K562 (cell line): Measurements from ENCODE around the gene LCN12. TPM values are rescaled to one million over a fixed set of nuclear protein-coding genes. Genes with fewer than 3 reads are reported as not detected.

Experiments used
- HDAC2 ChIP-seq: fragments of 450-650 bp; IDR thresholded peaks from 2 replicates; pipeline ENCODE4 v1.6.1; 2016; ENCODE audit warnings: mild to moderate bottlenecking
- MEIS2 ChIP-seq: fragments of 450-650 bp; IDR thresholded peaks from 2 replicates; pipeline ENCODE4 v1.6.1; 2014; ENCODE audit warnings: mild to moderate bottlenecking; ENCODE audit not compliant: partially characterized antibody
- RNF2 ChIP-seq: sonication (generic); IDR thresholded peaks from 2 replicates; pipeline ENCODE4 v1.6.1; 2016
- polyA plus RNA-seq, 8 experiments: library from polyadenylated mRNA; depleted of rRNA in 4 of 8; stranded (reverse) in 5 of 8; unstranded in 3 of 8; fragments of >200 nt; fragmentation: Nextera tagmentation in 2 of 8; fragmentation: Illumina TruSeq in 1 of 8; extraction: Ambion mirVana in 2 of 8; extraction: Trizol in 1 of 8; gene quantifications; 2 replicates each; pipeline versions ENCODE4 v1.2.1 to v1.2.3, GENCODE V29; 2011 to 2014; ENCODE audit warnings: inconsistent platforms in 1 of 8, missing spikeins in 1 of 8
- total RNA-seq, 7 experiments: library from RNA; depleted of rRNA in 6 of 7; stranded (reverse); fragments of >200 nt in 6 of 7; fragmentation: Illumina TruSeq in 2 of 7; extraction: Trizol in 2 of 7; gene quantifications; 2 replicates each; pipeline versions ENCODE4 v1.2.1 to v1.2.3, GENCODE V29; 2011 to 2021; ENCODE audit warnings: low replicate concordance in 1 of 7
- TF ChIP-seq, protein P1 (sequence below): sonication (generic); formaldehyde crosslinking; IDR thresholded peaks from 2 replicates; pipeline ENCODE4 v1.8.1; 2023; ENCODE audit warnings: missing genetic modification reagents, mild to moderate bottlenecking, borderline replicate concordance
- TF ChIP-seq, protein P2 (sequence below): sonication (generic); formaldehyde crosslinking; IDR thresholded peaks from 2 replicates; pipeline ENCODE4 v1.8.0; 2022; ENCODE audit warnings: mild to moderate bottlenecking, missing genetic modification reagents
- TF ChIP-seq, protein P3 (sequence below): sonication (generic); formaldehyde crosslinking; IDR thresholded peaks from 2 replicates; pipeline ENCODE4 v1.8.0; 2022; ENCODE audit warnings: mild to moderate bottlenecking, missing genetic modification reagents
- TF ChIP-seq, protein P4 (sequence below): fragments of 250-450 bp; sonication (Bioruptor Pico); IDR thresholded peaks from 2 replicates; pipeline ENCODE4 v1.4.0; 2020; ENCODE audit warnings: mild to moderate bottlenecking
- TF ChIP-seq, protein P5 (sequence below), 2 experiments: fragments of 450-650 bp; formaldehyde crosslinking in 1 of 2; IDR thresholded peaks; 2 replicates each; pipeline versions ENCODE4 v1.4.0 to v1.6.1; 2014 to 2020; ENCODE audit warnings: mild to moderate bottlenecking in 2 of 2, borderline replicate concordance in 1 of 2, low read depth in 1 of 2

The LCN12 gene
- total and polyA plus RNA-seq, 9 of the 15 experiments (the other 6 are each of a cell fraction or from before 2014, with no cell fraction given), result 0.05 TPM; not detected in 8

DNA sequence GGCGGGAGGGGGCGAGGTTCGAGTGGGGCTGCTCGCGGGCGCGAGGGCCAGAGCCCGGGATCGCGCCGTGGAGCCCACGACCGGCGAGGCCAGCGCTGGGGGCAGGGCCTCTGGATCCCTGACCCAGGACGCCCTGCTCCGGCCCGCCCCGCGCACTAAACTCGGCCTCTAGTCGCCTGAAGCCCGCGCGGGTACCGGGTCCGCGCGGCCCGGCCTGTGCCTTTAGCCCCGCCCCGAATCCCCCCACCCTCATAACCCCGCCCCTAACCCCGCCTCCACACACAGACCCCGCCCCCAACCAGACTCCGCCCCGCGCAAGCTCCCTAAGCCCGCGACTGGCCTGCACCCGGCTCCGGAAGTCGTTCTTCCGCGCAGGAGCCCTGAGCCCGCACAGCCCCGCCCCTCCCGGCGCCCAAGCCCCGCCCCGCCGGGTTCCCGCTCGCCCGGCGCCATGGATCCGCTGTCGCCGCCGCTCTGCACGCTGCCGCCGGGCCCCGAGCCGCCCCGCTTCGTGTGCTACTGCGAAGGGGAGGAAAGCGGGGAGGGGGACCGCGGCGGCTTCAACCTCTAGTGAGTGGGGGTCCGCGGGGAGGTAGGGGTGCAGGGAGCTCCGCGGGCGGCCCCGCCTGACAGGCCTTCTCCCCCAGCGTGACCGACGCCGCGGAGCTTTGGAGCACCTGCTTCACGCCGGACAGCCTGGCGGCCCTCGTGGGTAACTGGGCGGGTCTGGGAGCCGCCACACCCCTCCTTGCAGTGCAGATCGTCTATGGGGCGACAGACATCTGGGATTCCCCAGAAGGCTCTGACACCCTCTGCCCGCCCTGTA lies 40.1 kb downstream of the LCN12 start, which contains the start of gene PAXX (continued):
- TF ChIP-seq, protein P1, sequence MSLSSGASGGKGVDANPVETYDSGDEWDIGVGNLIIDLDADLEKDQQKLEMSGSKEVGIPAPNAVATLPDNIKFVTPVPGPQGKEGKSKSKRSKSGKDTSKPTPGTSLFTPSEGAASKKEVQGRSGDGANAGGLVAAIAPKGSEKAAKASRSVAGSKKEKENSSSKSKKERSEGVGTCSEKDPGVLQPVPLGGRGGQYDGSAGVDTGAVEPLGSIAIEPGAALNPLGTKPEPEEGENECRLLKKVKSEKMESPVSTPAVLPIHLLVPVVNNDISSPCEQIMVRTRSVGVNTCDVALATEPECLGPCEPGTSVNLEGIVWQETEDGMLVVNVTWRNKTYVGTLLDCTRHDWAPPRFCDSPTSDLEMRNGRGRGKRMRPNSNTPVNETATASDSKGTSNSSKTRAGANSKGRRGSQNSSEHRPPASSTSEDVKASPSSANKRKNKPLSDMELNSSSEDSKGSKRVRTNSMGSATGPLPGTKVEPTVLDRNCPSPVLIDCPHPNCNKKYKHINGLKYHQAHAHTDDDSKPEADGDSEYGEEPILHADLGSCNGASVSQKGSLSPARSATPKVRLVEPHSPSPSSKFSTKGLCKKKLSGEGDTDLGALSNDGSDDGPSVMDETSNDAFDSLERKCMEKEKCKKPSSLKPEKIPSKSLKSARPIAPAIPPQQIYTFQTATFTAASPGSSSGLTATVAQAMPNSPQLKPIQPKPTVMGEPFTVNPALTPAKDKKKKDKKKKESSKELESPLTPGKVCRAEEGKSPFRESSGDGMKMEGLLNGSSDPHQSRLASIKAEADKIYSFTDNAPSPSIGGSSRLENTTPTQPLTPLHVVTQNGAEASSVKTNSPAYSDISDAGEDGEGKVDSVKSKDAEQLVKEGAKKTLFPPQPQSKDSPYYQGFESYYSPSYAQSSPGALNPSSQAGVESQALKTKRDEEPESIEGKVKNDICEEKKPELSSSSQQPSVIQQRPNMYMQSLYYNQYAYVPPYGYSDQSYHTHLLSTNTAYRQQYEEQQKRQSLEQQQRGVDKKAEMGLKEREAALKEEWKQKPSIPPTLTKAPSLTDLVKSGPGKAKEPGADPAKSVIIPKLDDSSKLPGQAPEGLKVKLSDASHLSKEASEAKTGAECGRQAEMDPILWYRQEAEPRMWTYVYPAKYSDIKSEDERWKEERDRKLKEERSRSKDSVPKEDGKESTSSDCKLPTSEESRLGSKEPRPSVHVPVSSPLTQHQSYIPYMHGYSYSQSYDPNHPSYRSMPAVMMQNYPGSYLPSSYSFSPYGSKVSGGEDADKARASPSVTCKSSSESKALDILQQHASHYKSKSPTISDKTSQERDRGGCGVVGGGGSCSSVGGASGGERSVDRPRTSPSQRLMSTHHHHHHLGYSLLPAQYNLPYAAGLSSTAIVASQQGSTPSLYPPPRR, result 0 out of 2 replicates have a peak, but pooled peaks have one; percentile 31
- TF ChIP-seq RNF2, result peak; percentile 42; the same call in 1 of the 2 replicates
- TF ChIP-seq, protein P2, sequence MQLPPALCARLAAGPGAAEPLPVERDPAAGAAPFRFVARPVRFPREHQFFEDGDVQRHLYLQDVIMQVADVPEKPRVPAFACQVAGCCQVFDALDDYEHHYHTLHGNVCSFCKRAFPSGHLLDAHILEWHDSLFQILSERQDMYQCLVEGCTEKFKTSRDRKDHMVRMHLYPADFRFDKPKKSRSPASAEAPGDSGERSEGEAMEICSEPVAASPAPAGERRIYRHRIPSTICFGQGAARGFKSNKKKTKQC (CRISPR knock-in tag), result peak; percentile 79; the same call in 1 of the 2 replicates
- TF ChIP-seq HDAC2, result peak; percentile 42
- TF ChIP-seq, protein P3, sequence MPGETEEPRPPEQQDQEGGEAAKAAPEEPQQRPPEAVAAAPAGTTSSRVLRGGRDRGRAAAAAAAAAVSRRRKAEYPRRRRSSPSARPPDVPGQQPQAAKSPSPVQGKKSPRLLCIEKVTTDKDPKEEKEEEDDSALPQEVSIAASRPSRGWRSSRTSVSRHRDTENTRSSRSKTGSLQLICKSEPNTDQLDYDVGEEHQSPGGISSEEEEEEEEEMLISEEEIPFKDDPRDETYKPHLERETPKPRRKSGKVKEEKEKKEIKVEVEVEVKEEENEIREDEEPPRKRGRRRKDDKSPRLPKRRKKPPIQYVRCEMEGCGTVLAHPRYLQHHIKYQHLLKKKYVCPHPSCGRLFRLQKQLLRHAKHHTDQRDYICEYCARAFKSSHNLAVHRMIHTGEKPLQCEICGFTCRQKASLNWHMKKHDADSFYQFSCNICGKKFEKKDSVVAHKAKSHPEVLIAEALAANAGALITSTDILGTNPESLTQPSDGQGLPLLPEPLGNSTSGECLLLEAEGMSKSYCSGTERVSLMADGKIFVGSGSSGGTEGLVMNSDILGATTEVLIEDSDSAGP (CRISPR knock-in tag), result no peak
- TF ChIP-seq, protein P4, sequence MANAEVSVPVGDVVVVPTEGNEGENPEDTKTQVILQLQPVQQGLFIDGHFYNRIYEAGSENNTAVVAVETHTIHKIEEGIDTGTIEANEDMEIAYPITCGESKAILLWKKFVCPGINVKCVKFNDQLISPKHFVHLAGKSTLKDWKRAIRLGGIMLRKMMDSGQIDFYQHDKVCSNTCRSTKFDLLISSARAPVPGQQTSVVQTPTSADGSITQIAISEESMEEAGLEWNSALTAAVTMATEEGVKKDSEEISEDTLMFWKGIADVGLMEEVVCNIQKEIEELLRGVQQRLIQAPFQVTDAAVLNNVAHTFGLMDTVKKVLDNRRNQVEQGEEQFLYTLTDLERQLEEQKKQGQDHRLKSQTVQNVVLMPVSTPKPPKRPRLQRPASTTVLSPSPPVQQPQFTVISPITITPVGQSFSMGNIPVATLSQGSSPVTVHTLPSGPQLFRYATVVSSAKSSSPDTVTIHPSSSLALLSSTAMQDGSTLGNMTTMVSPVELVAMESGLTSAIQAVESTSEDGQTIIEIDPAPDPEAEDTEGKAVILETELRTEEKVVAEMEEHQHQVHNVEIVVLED (CRISPR knock-in tag), result peak; percentile 50
- TF ChIP-seq, protein P5, sequence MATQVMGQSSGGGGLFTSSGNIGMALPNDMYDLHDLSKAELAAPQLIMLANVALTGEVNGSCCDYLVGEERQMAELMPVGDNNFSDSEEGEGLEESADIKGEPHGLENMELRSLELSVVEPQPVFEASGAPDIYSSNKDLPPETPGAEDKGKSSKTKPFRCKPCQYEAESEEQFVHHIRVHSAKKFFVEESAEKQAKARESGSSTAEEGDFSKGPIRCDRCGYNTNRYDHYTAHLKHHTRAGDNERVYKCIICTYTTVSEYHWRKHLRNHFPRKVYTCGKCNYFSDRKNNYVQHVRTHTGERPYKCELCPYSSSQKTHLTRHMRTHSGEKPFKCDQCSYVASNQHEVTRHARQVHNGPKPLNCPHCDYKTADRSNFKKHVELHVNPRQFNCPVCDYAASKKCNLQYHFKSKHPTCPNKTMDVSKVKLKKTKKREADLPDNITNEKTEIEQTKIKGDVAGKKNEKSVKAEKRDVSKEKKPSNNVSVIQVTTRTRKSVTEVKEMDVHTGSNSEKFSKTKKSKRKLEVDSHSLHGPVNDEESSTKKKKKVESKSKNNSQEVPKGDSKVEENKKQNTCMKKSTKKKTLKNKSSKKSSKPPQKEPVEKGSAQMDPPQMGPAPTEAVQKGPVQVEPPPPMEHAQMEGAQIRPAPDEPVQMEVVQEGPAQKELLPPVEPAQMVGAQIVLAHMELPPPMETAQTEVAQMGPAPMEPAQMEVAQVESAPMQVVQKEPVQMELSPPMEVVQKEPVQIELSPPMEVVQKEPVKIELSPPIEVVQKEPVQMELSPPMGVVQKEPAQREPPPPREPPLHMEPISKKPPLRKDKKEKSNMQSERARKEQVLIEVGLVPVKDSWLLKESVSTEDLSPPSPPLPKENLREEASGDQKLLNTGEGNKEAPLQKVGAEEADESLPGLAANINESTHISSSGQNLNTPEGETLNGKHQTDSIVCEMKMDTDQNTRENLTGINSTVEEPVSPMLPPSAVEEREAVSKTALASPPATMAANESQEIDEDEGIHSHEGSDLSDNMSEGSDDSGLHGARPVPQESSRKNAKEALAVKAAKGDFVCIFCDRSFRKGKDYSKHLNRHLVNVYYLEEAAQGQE (IDR thresholded peaks at IDR 0.05; ENCODE audit: borderline replicate concordance), result no peak
- TF ChIP-seq, protein P5 (CRISPR knock-in tag; IDR thresholded peaks at IDR 0.05; ENCODE audit: low read depth), result peak; percentile 37; the same call in 1 of the 2 replicates
- peak; percentile 1 for TF ChIP-seq MEIS2
